ENCODE results near the gene SPTB.

The SPTB gene

GRCh38 chr14:64700290-64700689, 179.4 kb downstream of the SPTB start:
- H3K4me3 ChIP-seq (ENCODE audit: low read depth, low read length): no peak overlapping the region
- TF ChIP-seq CTCF (IDR thresholded peaks at IDR 0.05; ENCODE audit: borderline replicate concordance, insufficient read depth, low read depth, low read length): no peak

- no peak for TF ChIP-seq CTCF (IDR thresholded peaks at IDR 0.05; ENCODE audit: borderline replicate concordance, insufficient read depth, low read depth, low read length)
- no peak overlapping the region for H3K4me3 ChIP-seq (ENCODE audit: low read depth, low read length)
Observed at GRCh38 chr14:64698903-64699302, 180.8 kb downstream of the SPTB start.

- TF ChIP-seq CTCF (IDR thresholded peaks at IDR 0.05; ENCODE audit: borderline replicate concordance, insufficient read depth, low read depth, low read length): no peak
- H3K4me3 ChIP-seq (ENCODE audit: low read depth, low read length): no peak overlapping the region
Observed at GRCh38 chr14:64696355-64696857, 183.3 kb downstream of the SPTB start.

All from GM12875 (cell line).